HepG2 (cell line): Measurements from ENCODE around the gene TMEM95. TPM values are rescaled to one million over a fixed set of nuclear protein-coding genes. Genes with fewer than 3 reads are reported as not detected.

Source experiments
- ATF7 ChIP-seq, 2 experiments: fragments of 450-650 bp in 1 of 2; sonication (generic) in 1 of 2; formaldehyde crosslinking in 1 of 2; IDR thresholded peaks; 2 replicates each; pipeline versions ENCODE4 v1.4.0 to v1.6.1; 2016 to 2020; ENCODE audit warnings: antibody characterized with exemption in 1 of 2, mild to moderate bottlenecking in 1 of 2, missing genetic modification reagents in 1 of 2
- CENPX ChIP-seq: sonication (generic); formaldehyde crosslinking; IDR thresholded peaks from 2 replicates; pipeline ENCODE4 v1.9.0; 2021; ENCODE audit warnings: mild to moderate bottlenecking, missing genetic modification reagents, moderate library complexity
- CHD4 ChIP-seq: fragments of 200-600 bp; sonication (generic); IDR thresholded peaks from 2 replicates; pipeline ENCODE4 v1.7.0; 2017; ENCODE audit warnings: mild to moderate bottlenecking, low read length, borderline replicate concordance
- IKZF4 ChIP-seq: sonication (generic); formaldehyde crosslinking; IDR thresholded peaks from 2 replicates; pipeline ENCODE4 v1.5.1; 2020; ENCODE audit warnings: borderline replicate concordance, mild to moderate bottlenecking, low read depth, missing genetic modification reagents; ENCODE audit errors: not compliant biosample characterization
- MED13 ChIP-seq: sonication (generic); formaldehyde crosslinking; IDR thresholded peaks from 2 replicates; pipeline ENCODE4 v1.5.0; 2020; ENCODE audit warnings: missing genetic modification reagents
- MIER2 ChIP-seq: IDR thresholded peaks from 2 replicates; pipeline ENCODE4 v1.6.1; 2016; ENCODE audit warnings: missing biosample characterization, missing genetic modification reagents
- NFE2 ChIP-seq: sonication (generic); formaldehyde crosslinking; IDR thresholded peaks from 2 replicates; pipeline ENCODE4 v1.4.0; 2020; ENCODE audit warnings: missing genetic modification reagents
- PCBP1 ChIP-seq: fragments of 200-400 bp; formaldehyde crosslinking; IDR thresholded peaks from 2 replicates; pipeline ENCODE4 v1.6.1; 2017; ENCODE audit warnings: mild to moderate bottlenecking, low read depth, low read length, borderline replicate concordance
- THAP11 ChIP-seq: IDR thresholded peaks from 2 replicates; pipeline ENCODE4 v1.6.1; 2016; ENCODE audit warnings: missing biosample characterization, missing genetic modification reagents
- ZNF18 ChIP-seq: sonication (generic); formaldehyde crosslinking; IDR thresholded peaks from 2 replicates; pipeline ENCODE4 v1.8.0; 2022; ENCODE audit warnings: mild to moderate bottlenecking, missing genetic modification reagents; ENCODE audit not compliant: insufficient replicate concordance
- ZNF24 ChIP-seq: fragments of 450-650 bp; IDR thresholded peaks from 2 replicates; pipeline ENCODE4 v1.6.1; 2017; ENCODE audit warnings: antibody characterized with exemption, mild to moderate bottlenecking
- ZNF317 ChIP-seq: sonication (generic); formaldehyde crosslinking; IDR thresholded peaks from 2 replicates; pipeline ENCODE4 v1.5.0; 2020; ENCODE audit warnings: mild to moderate bottlenecking, missing genetic modification reagents
- ZNF326 ChIP-seq: sonication (generic); formaldehyde crosslinking; IDR thresholded peaks from 2 replicates; pipeline ENCODE4 v1.4.0; 2020; ENCODE audit warnings: missing genetic modification reagents, borderline replicate concordance
- polyA plus RNA-seq, 8 experiments: library from polyadenylated mRNA; depleted of rRNA in 3 of 8; stranded (reverse) in 7 of 8; unstranded in 1 of 8; fragments of >200 nt; fragmentation: Illumina TruSeq in 4 of 8; extraction: Trizol in 4 of 8; gene quantifications; 2 replicates each; pipeline versions ENCODE4 v1.2.1 to v1.2.3, GENCODE V29; 2011 to 2016; ENCODE audit warnings: low read depth in 4 of 8, missing spikeins in 1 of 8, mixed read lengths in 1 of 8; ENCODE audit not compliant: insufficient read depth in 1 of 8
- total RNA-seq, 5 experiments: library from RNA; depleted of rRNA; stranded (reverse); fragments of >200 nt; fragmentation: Illumina TruSeq; extraction: Trizol; gene quantifications; 2 replicates each; pipeline ENCODE4 v1.2.3, GENCODE V29; 2016; ENCODE audit warnings: low read depth in 1 of 5
- TF ChIP-seq, protein P1 (sequence below): IDR thresholded peaks from 2 replicates; pipeline ENCODE4 v1.6.1; 2016
- TF ChIP-seq, protein P2 (sequence below): sonication (generic); formaldehyde crosslinking; IDR thresholded peaks from 2 replicates; pipeline ENCODE4 v1.8.0; 2022; ENCODE audit warnings: missing genetic modification reagents, mild to moderate bottlenecking, moderate library complexity, borderline replicate concordance
- TF ChIP-seq, protein P3 (sequence below): sonication (generic); formaldehyde crosslinking; IDR thresholded peaks from 2 replicates; pipeline ENCODE4 v1.4.0; 2020; ENCODE audit warnings: missing genetic modification reagents
- TF ChIP-seq, protein P4 (sequence below): sonication (generic); formaldehyde crosslinking; IDR thresholded peaks from 2 replicates; pipeline ENCODE4 v1.4.0; 2020; ENCODE audit warnings: mild to moderate bottlenecking, missing genetic modification reagents
- TF ChIP-seq, protein P5 (sequence below): sonication (generic); formaldehyde crosslinking; IDR thresholded peaks from 2 replicates; pipeline ENCODE4 v1.8.0; 2022; ENCODE audit warnings: mild to moderate bottlenecking, missing genetic modification reagents, moderate library complexity

TMEM95 gene
- total and polyA plus RNA-seq, 2 of the 13 experiments (the other 11 are each of a cell fraction or from before 2014, with no cell fraction given): not detected

GRCh38 chr17:7380855-7381683 lies 26.1 kb downstream of the TMEM95 start, which contains the start of gene TNK1 (continued):
- TF ChIP-seq PCBP1: no peak
- TF ChIP-seq ZNF18 (CRISPR knock-in tag): no peak
- no peak for TF ChIP-seq CENPX (CRISPR knock-in tag)
- TF ChIP-seq CHD4: no peak
- TF ChIP-seq, protein P1, sequence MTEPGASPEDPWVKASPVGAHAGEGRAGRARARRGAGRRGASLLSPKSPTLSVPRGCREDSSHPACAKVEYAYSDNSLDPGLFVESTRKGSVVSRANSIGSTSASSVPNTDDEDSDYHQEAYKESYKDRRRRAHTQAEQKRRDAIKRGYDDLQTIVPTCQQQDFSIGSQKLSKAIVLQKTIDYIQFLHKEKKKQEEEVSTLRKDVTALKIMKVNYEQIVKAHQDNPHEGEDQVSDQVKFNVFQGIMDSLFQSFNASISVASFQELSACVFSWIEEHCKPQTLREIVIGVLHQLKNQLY (CRISPR knock-in tag): no peak
- no peak for TF ChIP-seq NFE2 (CRISPR knock-in tag)
- no peak for TF ChIP-seq ZNF24
- no peak for TF ChIP-seq MIER2 (CRISPR knock-in tag)
- peak; percentile 37; the same call in 1 of the 2 replicates for TF ChIP-seq ZNF317
- no peak for TF ChIP-seq ZNF326 (CRISPR knock-in tag)
- TF ChIP-seq, protein P2, sequence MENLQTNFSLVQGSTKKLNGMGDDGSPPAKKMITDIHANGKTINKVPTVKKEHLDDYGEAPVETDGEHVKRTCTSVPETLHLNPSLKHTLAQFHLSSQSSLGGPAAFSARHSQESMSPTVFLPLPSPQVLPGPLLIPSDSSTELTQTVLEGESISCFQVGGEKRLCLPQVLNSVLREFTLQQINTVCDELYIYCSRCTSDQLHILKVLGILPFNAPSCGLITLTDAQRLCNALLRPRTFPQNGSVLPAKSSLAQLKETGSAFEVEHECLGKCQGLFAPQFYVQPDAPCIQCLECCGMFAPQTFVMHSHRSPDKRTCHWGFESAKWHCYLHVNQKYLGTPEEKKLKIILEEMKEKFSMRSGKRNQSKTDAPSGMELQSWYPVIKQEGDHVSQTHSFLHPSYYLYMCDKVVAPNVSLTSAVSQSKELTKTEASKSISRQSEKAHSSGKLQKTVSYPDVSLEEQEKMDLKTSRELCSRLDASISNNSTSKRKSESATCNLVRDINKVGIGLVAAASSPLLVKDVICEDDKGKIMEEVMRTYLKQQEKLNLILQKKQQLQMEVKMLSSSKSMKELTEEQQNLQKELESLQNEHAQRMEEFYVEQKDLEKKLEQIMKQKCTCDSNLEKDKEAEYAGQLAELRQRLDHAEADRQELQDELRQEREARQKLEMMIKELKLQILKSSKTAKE (CRISPR knock-in tag): no peak
- TF ChIP-seq, protein P3, sequence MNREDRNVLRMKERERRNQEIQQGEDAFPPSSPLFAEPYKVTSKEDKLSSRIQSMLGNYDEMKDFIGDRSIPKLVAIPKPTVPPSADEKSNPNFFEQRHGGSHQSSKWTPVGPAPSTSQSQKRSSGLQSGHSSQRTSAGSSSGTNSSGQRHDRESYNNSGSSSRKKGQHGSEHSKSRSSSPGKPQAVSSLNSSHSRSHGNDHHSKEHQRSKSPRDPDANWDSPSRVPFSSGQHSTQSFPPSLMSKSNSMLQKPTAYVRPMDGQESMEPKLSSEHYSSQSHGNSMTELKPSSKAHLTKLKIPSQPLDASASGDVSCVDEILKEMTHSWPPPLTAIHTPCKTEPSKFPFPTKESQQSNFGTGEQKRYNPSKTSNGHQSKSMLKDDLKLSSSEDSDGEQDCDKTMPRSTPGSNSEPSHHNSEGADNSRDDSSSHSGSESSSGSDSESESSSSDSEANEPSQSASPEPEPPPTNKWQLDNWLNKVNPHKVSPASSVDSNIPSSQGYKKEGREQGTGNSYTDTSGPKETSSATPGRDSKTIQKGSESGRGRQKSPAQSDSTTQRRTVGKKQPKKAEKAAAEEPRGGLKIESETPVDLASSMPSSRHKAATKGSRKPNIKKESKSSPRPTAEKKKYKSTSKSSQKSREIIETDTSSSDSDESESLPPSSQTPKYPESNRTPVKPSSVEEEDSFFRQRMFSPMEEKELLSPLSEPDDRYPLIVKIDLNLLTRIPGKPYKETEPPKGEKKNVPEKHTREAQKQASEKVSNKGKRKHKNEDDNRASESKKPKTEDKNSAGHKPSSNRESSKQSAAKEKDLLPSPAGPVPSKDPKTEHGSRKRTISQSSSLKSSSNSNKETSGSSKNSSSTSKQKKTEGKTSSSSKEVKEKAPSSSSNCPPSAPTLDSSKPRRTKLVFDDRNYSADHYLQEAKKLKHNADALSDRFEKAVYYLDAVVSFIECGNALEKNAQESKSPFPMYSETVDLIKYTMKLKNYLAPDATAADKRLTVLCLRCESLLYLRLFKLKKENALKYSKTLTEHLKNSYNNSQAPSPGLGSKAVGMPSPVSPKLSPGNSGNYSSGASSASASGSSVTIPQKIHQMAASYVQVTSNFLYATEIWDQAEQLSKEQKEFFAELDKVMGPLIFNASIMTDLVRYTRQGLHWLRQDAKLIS: no peak
- TF ChIP-seq IKZF4 (CRISPR knock-in tag): no peak
- TF ChIP-seq, protein P4, sequence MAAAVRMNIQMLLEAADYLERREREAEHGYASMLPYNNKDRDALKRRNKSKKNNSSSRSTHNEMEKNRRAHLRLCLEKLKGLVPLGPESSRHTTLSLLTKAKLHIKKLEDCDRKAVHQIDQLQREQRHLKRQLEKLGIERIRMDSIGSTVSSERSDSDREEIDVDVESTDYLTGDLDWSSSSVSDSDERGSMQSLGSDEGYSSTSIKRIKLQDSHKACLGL (CRISPR knock-in tag): no peak
- TF ChIP-seq, protein P5, sequence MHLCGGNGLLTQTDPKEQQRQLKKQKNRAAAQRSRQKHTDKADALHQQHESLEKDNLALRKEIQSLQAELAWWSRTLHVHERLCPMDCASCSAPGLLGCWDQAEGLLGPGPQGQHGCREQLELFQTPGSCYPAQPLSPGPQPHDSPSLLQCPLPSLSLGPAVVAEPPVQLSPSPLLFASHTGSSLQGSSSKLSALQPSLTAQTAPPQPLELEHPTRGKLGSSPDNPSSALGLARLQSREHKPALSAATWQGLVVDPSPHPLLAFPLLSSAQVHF (CRISPR knock-in tag): no peak
- TF ChIP-seq MED13 (CRISPR knock-in tag): no peak
- TF ChIP-seq ATF7 (IDR thresholded peaks at IDR 0.05): no peak
- no peak for TF ChIP-seq ATF7 (CRISPR knock-in tag; IDR thresholded peaks at IDR 0.05)
- TF ChIP-seq THAP11 (CRISPR knock-in tag): no peak
